AG09309 (cell line): ENCODE data around the gene TNFSF8.

Experiments used
- DNase-seq: peaks from one replicate; pipeline ENCODE4 v3.0.0-alpha.2; 2010; ENCODE audit warnings: low read depth
- H3K4me3 ChIP-seq: 2 replicates; pipeline ENCODE4 v1.5.1; 2011; ENCODE audit warnings: mild to moderate bottlenecking, low read depth, low read length, moderate library complexity; ENCODE audit not compliant: control insufficient read depth
- TF ChIP-seq, protein P1 (sequence below): IDR thresholded peaks from 2 replicates; pipeline ENCODE4 v1.5.1; 2011; ENCODE audit warnings: mild to moderate bottlenecking, low read depth, low read length, inconsistent platforms; ENCODE audit not compliant: insufficient read depth, control insufficient read depth; ENCODE audit errors: missing control alignments

TNFSF8 gene

DNA sequence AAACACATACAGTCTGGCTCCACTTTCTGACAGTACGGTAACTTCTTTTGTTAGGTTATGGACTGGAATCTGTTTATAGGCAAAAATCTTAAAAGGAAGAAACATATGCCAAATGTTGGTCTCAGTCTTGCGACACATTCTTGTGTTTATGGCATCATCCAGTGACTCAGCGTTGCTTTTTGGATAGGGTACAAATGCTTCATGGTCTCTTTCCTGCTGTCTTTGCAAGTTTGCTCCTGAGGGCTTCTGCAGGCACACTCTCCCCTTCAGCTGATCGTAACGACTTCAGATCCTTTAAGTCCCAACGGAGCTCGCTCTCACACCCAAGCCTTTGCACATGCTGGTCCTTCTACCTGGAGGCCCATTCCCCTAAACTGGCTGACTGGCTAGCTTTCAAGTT, 23.6 kb upstream of the TNFSF8 start:
- peak; percentile 73 for DNase-seq
- TF ChIP-seq, protein P1, sequence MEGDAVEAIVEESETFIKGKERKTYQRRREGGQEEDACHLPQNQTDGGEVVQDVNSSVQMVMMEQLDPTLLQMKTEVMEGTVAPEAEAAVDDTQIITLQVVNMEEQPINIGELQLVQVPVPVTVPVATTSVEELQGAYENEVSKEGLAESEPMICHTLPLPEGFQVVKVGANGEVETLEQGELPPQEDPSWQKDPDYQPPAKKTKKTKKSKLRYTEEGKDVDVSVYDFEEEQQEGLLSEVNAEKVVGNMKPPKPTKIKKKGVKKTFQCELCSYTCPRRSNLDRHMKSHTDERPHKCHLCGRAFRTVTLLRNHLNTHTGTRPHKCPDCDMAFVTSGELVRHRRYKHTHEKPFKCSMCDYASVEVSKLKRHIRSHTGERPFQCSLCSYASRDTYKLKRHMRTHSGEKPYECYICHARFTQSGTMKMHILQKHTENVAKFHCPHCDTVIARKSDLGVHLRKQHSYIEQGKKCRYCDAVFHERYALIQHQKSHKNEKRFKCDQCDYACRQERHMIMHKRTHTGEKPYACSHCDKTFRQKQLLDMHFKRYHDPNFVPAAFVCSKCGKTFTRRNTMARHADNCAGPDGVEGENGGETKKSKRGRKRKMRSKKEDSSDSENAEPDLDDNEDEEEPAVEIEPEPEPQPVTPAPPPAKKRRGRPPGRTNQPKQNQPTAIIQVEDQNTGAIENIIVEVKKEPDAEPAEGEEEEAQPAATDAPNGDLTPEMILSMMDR, result no peak
- H3K4me3 ChIP-seq, result no peak overlapping the region

DNA sequence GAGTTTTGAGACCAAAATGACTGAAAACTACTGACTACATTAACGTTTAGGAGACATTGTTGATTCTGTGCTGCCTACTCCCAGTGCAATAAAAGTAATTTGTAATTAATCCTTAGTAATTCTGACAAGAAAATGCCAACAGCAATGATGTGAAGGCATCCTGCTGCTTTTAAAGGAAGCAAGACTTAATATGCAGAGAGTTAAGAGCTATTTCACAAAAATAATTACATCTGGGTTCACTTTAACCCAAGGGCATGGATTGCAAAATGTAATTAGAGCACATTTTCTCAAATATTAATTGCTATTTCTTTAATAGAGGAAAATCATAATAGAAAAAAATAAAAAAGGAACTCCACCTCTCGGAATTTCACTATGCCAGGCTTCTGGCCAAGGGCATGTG, 22.7 kb upstream of the TNFSF8 start:
- TF ChIP-seq, protein P1, result no peak
- DNase-seq, result no peak
- no peak overlapping the region for H3K4me3 ChIP-seq

DNA sequence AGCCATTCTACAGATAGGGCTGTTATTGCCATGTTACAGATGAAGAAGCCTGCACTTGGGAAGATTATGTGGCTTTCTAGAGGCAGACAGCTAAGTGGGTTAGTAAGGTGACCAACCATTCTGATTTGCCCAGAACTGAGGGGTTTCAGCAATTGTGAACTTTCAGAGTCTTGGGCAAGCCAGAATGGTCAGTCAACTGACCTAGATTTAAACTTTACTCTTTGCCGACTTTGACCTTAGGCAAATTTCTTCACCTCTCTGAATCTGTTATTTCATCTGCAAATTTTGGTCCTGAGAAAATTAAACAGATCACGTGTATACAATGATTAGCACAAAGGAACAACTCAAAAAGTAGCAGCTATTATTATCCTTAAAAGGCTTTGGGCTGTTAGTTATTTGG, 20.4 kb upstream of the TNFSF8 start:
- no peak for DNase-seq
- H3K4me3 ChIP-seq, result no peak overlapping the region
- TF ChIP-seq, protein P1, result no peak

DNA sequence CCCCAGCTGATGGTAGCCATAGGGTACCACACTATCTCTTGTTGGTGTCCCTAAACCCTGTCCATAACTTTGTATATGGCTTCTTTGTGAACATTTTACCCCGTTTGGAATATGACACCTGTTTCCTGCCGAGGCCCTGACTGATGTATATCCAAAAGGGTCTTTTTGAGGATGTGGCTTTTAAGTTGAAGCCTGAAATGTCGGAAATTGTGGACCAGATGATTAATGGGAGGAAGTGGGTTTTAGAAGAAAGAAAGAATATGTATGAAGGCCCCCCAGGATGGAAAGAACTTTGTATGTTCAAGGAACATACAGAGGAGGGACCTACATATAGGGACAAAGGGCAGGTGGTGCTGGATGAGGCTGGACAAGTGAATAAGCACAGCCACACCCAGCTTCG, 16.7 kb upstream of the TNFSF8 start:
- no peak for DNase-seq
- H3K4me3 ChIP-seq, result no peak overlapping the region
- TF ChIP-seq, protein P1, result no peak

DNA sequence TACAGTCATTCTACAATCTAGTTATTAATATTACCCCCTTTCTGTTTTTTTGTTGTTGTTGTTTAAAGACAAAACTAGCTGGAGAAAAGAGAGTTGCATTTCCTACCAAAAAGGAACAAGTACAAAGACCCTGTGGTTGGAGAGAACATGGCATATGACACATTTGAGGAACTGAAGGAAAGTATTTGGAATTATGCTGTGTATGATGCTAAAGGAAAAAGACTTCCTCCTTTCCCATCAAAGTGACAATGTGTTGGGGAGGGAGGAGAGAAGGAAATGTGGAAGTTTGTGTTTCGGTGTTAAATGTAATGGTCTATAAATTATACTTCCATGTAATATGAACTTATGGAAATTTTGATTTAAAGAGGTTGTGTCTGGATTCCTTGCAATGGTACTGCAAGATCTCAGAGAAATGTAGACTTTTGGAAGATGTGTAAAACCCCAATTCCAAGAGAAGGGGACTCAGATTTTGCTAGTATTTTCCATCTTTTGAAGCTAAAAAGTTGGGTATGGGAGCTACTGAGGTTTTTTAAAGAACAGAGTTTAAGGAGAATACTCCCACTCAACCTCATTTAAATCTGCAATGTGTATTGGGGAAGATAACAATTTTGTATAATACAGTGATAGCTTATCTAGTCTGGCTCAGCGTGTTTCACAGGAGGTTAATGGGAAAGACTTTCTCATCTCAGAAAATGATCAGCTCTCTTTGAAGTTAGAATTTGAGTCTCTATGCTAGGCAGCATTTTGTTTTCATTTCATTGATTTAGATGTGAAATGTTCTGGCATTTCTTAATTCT, 15.4 kb upstream of the TNFSF8 start:
- H3K4me3 ChIP-seq, result no peak overlapping the region
- TF ChIP-seq, protein P1, result no peak
- no peak for DNase-seq

DNA sequence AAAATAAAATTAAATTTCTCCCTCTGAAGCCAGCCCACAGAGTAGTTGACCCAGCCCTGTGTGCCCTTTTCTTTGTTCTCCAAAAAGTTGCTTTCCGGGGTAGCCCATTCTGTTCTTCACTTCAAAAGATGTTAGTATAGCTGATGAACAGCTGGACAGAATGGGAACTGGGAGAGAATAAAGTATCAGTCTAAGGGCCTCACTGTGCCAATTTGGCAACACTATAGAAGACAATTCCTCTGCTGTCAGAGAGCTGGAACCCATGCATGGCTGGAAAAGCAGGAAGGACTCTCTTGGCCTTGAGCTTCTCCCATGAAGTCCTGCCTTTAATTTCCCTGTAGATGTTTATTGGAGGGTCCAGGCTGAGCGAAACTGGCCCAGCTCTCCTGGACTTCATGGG, 11.0 kb upstream of the TNFSF8 start:
- H3K4me3 ChIP-seq, result no peak overlapping the region
- TF ChIP-seq, protein P1, result no peak
- DNase-seq, result no peak
